ENCODE data around the gene LRRC37B. TPM values are rescaled to one million over a fixed set of nuclear protein-coding genes. Genes with fewer than 3 reads are reported as not detected.

LRRC37B gene
- total RNA-seq (2014; rRNA removed; shearing (Covaris generic)): 9.6 and 11.2 TPM in 2 replicates

DNA sequence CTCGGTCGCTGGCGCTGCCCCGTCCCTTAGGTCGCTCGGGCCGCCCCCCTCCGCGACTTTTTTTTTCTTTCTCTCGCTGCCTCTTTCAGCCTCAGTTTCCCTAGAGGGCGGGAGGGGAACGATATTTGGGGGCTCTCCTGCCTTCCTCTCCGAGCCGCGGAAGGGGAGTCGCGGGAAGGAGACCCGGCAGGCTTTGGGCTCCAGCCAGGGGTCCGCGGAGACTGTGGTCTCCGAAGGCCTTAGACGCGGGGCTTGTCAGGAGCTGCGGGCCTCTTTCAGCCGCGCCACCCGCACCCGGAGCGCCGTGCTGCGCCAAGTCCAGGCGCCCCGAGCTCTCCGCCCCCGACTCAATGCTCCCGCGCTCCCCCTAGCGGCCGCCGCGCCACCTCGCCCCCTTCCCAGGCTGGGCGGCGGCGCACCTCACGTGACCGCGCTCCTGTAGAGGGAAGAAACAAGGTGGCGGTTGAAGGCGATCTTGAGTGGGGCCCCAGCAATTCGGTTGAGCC lies at the start of gene LRRC37B:
Gene LRRC37B, plus strand, starts transcription at position 427 of the 506 bp plus-strand sequence. CDS start 14,010 bp downstream, outside the sequence.

Small RNA genes lying within 50 kb of the gene (small RNA-seq; reads per million reads assigned to genes)
- gene AC090616.4 (not detected), gene RNA5SP437 (1.8 reads per million, percentile 70 among the genes with 10 or more reads in this experiment)

Other genes with a start within 250 kb of the LRRC37B start
- gene COPRS, start 148.1 kb upstream of the LRRC37B start, total RNA-seq (2014; rRNA removed; shearing (Covaris generic)): 90.6 and 91.8 TPM in 2 replicates
- 75.5 and 86.3 TPM in 2 replicates for gene UTP6, start 105.7 kb upstream of the LRRC37B start, total RNA-seq (2014; rRNA removed; shearing (Covaris generic))
- 18.0 and 19.2 TPM in 2 replicates for gene SUZ12, start 70.4 kb upstream of the LRRC37B start, total RNA-seq (2014; rRNA removed; shearing (Covaris generic))
- 22.8 and 25.0 TPM in 2 replicates for gene RHOT1, start 135.1 kb downstream of the LRRC37B start, total RNA-seq (2014; rRNA removed; shearing (Covaris generic))

All from A375 (cell line).